ENCODE results near the gene ADISSP.

DNA sequence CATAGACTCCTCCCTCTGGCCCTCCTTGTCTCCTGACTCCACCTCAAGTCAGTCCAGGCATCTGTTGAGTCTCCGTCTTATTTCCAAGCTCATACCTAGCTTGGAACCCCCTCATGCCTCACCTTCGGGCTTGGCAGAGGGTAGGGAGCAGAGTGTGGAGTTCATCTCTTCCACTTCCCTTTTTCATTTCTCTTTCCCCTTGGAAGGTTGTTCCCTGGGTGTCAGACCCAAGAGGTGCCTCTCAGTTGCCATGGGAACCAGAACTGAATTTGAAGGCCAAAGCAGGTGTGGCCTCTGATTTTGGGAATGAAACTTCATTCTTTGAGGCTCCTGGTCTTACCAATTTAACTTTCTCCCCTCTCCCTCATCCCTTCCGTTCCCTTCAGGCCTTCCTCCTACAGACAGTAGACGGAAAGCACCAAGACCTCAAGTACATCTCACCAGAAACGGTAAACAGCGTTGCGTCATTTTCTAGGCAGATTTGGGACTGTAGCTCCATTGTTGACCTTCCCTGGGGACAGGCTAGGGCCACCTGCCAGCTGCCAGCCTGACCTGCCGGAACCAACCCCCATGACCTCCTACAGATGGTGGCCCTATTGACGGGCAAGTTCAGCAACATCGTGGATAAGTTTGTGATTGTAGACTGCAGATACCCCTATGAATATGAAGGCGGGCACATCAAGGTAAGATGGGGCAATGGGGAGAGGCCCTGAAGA, 35.1 kb upstream of the ADISSP start:
- TF ChIP-seq, protein P1, sequence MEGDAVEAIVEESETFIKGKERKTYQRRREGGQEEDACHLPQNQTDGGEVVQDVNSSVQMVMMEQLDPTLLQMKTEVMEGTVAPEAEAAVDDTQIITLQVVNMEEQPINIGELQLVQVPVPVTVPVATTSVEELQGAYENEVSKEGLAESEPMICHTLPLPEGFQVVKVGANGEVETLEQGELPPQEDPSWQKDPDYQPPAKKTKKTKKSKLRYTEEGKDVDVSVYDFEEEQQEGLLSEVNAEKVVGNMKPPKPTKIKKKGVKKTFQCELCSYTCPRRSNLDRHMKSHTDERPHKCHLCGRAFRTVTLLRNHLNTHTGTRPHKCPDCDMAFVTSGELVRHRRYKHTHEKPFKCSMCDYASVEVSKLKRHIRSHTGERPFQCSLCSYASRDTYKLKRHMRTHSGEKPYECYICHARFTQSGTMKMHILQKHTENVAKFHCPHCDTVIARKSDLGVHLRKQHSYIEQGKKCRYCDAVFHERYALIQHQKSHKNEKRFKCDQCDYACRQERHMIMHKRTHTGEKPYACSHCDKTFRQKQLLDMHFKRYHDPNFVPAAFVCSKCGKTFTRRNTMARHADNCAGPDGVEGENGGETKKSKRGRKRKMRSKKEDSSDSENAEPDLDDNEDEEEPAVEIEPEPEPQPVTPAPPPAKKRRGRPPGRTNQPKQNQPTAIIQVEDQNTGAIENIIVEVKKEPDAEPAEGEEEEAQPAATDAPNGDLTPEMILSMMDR (IDR thresholded peaks at IDR 0.05) = no peak
- TF ChIP-seq EZH2 (IDR thresholded peaks at IDR 0.05; ENCODE audit: borderline replicate concordance, insufficient read depth, low read depth, low read length, poor library complexity, severe bottlenecking) = no peak

Data from B cell (primary cell).